Keratinocyte (primary cell): ENCODE data around the gene HPSE. TPM values are rescaled to one million over a fixed set of nuclear protein-coding genes. Genes with fewer than 3 reads are reported as not detected.

ENCODE experiments used
- DNase-seq: peaks from one replicate; pipeline ENCODE4 v3.0.0-alpha.2; 2011; ENCODE audit warnings: low read depth, missing footprints, low spot score
- FAIRE-seq: peaks from 2 replicates; lab custom pipeline; 2011; peaks lifted over from hg19 to GRCh38; lab: Jason Lieb, UNC
- H2AFZ ChIP-seq: 2 replicates; pipeline ENCODE4 v1.6.0; 2012; ENCODE audit warnings: low read length, control low read depth, inconsistent platforms; ENCODE audit not compliant: control insufficient read depth
- H3K27ac ChIP-seq: 2 replicates; pipeline ENCODE4 v1.5.1; 2011; ENCODE audit warnings: low read length; ENCODE audit not compliant: control insufficient read depth, insufficient read depth
- H3K27me3 ChIP-seq: 3 replicates; pipeline ENCODE4 v1.6.0; 2011; ENCODE audit warnings: low read length; ENCODE audit not compliant: control insufficient read depth, insufficient read depth; ENCODE audit errors: extremely low read depth
- H3K36me3 ChIP-seq, 2 experiments: 2 replicates in 1 of 2; 3 replicates in 1 of 2; pipeline ENCODE4 v1.5.1; 2011; ENCODE audit warnings: low read length in 2 of 2, mild to moderate bottlenecking in 1 of 2; ENCODE audit not compliant: control insufficient read depth in 2 of 2, insufficient read depth in 2 of 2; ENCODE audit errors: extremely low read depth in 1 of 2
- H3K4me1 ChIP-seq: 3 replicates; pipeline ENCODE4 v1.5.1; 2011; ENCODE audit warnings: low read length; ENCODE audit not compliant: control insufficient read depth, insufficient read depth; ENCODE audit errors: extremely low read depth
- H3K4me2 ChIP-seq: 3 replicates; pipeline ENCODE4 v1.6.0; 2011; ENCODE audit warnings: low read depth, low read length; ENCODE audit not compliant: control insufficient read depth, insufficient read depth; ENCODE audit errors: extremely low read depth
- H3K4me3 ChIP-seq, 3 experiments: fragments of 200-600 bp in 1 of 3; sonication (generic) in 1 of 3; 2 replicates in 2 of 3; 3 replicates in 1 of 3; pipeline ENCODE4 v1.5.1; 2011 to 2016; ENCODE audit warnings: low read length in 3 of 3, mild to moderate bottlenecking in 3 of 3, control low read depth in 2 of 3, inconsistent platforms in 1 of 3, low read depth in 1 of 3, mixed read lengths in 1 of 3, mixed run types in 1 of 3, moderate library complexity in 1 of 3; ENCODE audit not compliant: control insufficient read depth in 2 of 3, insufficient read depth in 2 of 3; ENCODE audit errors: extremely low read depth in 1 of 3
- H3K79me2 ChIP-seq: 2 replicates; pipeline ENCODE4 v1.6.0; 2012; ENCODE audit warnings: low read length; ENCODE audit not compliant: control insufficient read depth, insufficient read depth
- H3K9ac ChIP-seq: 3 replicates; pipeline ENCODE4 v1.6.0; 2011; ENCODE audit warnings: low read length; ENCODE audit not compliant: control insufficient read depth, insufficient read depth; ENCODE audit errors: extremely low read depth
- H3K9me1 ChIP-seq: 3 replicates; pipeline ENCODE4 v1.6.0; 2011; ENCODE audit warnings: low read length; ENCODE audit not compliant: control insufficient read depth, insufficient read depth; ENCODE audit errors: extremely low read depth
- H3K9me3 ChIP-seq: 2 replicates; pipeline ENCODE4 v1.5.1; 2012; ENCODE audit warnings: low read depth, low read length; ENCODE audit not compliant: control insufficient read depth
- H4K20me1 ChIP-seq: 3 replicates; pipeline ENCODE4 v1.6.0; 2011; ENCODE audit warnings: low read length; ENCODE audit not compliant: control insufficient read depth, insufficient read depth; ENCODE audit errors: extremely low read depth
- CTCF ChIP-seq, 3 experiments: IDR thresholded peaks in 1 of 3; conservative IDR thresholded peaks in 1 of 3; optimal IDR thresholded peaks in 1 of 3; 2 replicates in 2 of 3; 3 replicates in 1 of 3; pipeline versions ENCODE3 to v1.5.1; 2011; ENCODE audit warnings: low read length in 3 of 3, mild to moderate bottlenecking in 3 of 3, moderate library complexity in 2 of 3, control low read depth in 1 of 3, inconsistent platforms in 1 of 3; ENCODE audit not compliant: insufficient read depth in 2 of 3; ENCODE audit errors: extremely low read depth in 1 of 3
- EZH2 ChIP-seq: IDR thresholded peaks from one replicate; pipeline ENCODE4 v1.6.1; 2012; ENCODE audit warnings: inconsistent platforms, mild to moderate bottlenecking, low read length, moderate library complexity
- dilution Hi-C: fragments of 300-500 bp; cut with MboI; formaldehyde crosslinking; loops from one replicate; pipeline ENCODE4 v1.7.0; 2020; ENCODE audit warnings: low sequenced_read_pairs; ENCODE audit not compliant: extremely low pct_ligation_motif_present
- polyA plus RNA-seq, 5 experiments: library from polyadenylated mRNA; depleted of rRNA in 3 of 5; stranded (reverse) in 3 of 5; stranded (forward) in 1 of 5; unstranded in 1 of 5; fragments of >200 nt; gene quantifications; 1 replicate in 1 of 5; 2 replicates in 3 of 5; 3 replicates in 1 of 5; pipeline versions ENCODE4 v1.2.1 to v1.2.3, GENCODE V29; 2011 to 2012; ENCODE audit warnings: missing spikeins in 2 of 5, low read depth in 1 of 5, low replicate concordance in 1 of 5

Gene HPSE
- polyA plus RNA-seq, 1 donor (not counting 4 experiments of a cell fraction or from before 2014, with no cell fraction given), result 5.7 TPM

GRCh38 chr4:83369831-83370639 is 35.4 kb upstream of the HPSE start:
- H3K27me3 ChIP-seq, result no peaks in the 10 kb centered on the region
- no peaks in the 10 kb centered on the region for H3K4me1 ChIP-seq
- H3K79me2 ChIP-seq, result no peaks in the 10 kb centered on the region
- H3K4me3 ChIP-seq, result no peak overlapping the region
- FAIRE-seq (no peak), DNase-seq (no peak)
- H3K36me3 ChIP-seq, result no peaks in the 10 kb centered on the region
- no peak overlapping the region for H2AFZ ChIP-seq
- TF ChIP-seq CTCF (optimal IDR thresholded peaks at IDR 0.05 in 1 of 3, IDR thresholded peaks at IDR 0.05 in 1 of 3, conservative IDR thresholded peaks at IDR 0.05 in 1 of 3; ENCODE audit: extremely low read depth in 1 of 3, insufficient read depth in 2 of 3, low read length in 3 of 3), result no peak
- TF ChIP-seq EZH2, result no peak
- no peaks in the 10 kb centered on the region for H3K9me3 ChIP-seq
- no peak overlapping the region for H3K9ac ChIP-seq
- H3K9me1 ChIP-seq, result no peaks in the 10 kb centered on the region
- dilution Hi-C loops, result no loop called here
- H3K4me2 ChIP-seq, result no peak overlapping the region
- H3K27ac ChIP-seq, result no peak overlapping the region
- no peaks in the 10 kb centered on the region for H4K20me1 ChIP-seq

GRCh38 chr4:83364312-83364711 is 29.7 kb upstream of the HPSE start:
- DNase-seq (no peak), FAIRE-seq (no peak)
- no peak for TF ChIP-seq EZH2
- TF ChIP-seq CTCF (optimal IDR thresholded peaks at IDR 0.05 in 1 of 3, IDR thresholded peaks at IDR 0.05 in 1 of 3, conservative IDR thresholded peaks at IDR 0.05 in 1 of 3; ENCODE audit: extremely low read depth in 1 of 3, insufficient read depth in 2 of 3, low read length in 3 of 3), result no peak
- Histone ChIP-seq H3K4me1 (peaks cover 7% of the 10 kb centered on the region), H3K27ac (no peak overlapping the region), H4K20me1 (no peaks in the 10 kb centered on the region), H3K9me3 (no peaks in the 10 kb centered on the region), H3K9me1 (no peaks in the 10 kb centered on the region), H3K36me3 (no peaks in the 10 kb centered on the region), H3K79me2 (no peaks in the 10 kb centered on the region), H2AFZ (no peak overlapping the region), H3K4me2 (peak overlapping the region; percentile 29), H3K9ac (no peak overlapping the region), H3K4me3 (no peak overlapping the region), H3K27me3 (no peaks in the 10 kb centered on the region)
- dilution Hi-C loops, result no loop called here
